Colonic mucosa (tissue), 4 donors: ENCODE results near the gene ACO2. TPM values are rescaled to one million over a fixed set of nuclear protein-coding genes. Genes with fewer than 3 reads are reported as not detected.

Experiments
- DNase-seq: peaks from one replicate; pipeline ENCODE4 v3.0.0-alpha.2; 2020
- H3K27ac ChIP-seq: fragments of 200-600 bp; one replicate; pipeline ENCODE4 v1.8.0; 2021
- H3K27me3 ChIP-seq: fragments of 200-600 bp; one replicate; pipeline ENCODE4 v1.8.0; 2021
- H3K36me3 ChIP-seq: fragments of 200-600 bp; one replicate; pipeline ENCODE4 v1.8.0; 2021
- H3K4me1 ChIP-seq: fragments of 200-600 bp; one replicate; pipeline ENCODE4 v1.8.0; 2021; ENCODE audit warnings: mild to moderate bottlenecking
- H3K4me3 ChIP-seq: fragments of 200-600 bp; one replicate; pipeline ENCODE4 v1.8.0; 2021
- H3K9ac ChIP-seq, 2 donors: one replicate each; pipeline ENCODE4 v1.7.0; 2013; ENCODE audit warnings: control low read depth in 2 of 2, low read depth in 2 of 2, low read length in 2 of 2
- H3K9me3 ChIP-seq: fragments of 200-600 bp; one replicate; pipeline ENCODE4 v1.8.0; 2021
- intact Hi-C: fragments of 100-400 bp; cut with DNase I; formaldehyde crosslinking; loops from one replicate; pipeline ENCODE4 v1.14.1; 2022
- total RNA-seq, 2 donors: library from RNA; stranded (reverse); fragmentation: NEBNext Ultra II Directional in 1 of 2; extraction: Animal tissue kit (Norgen Biotek cat#: 25700) in 1 of 2; gene quantifications; one replicate each; pipeline ENCODE4 v1.2.1, GENCODE V29; 2021
- TF ChIP-seq, protein P1 (sequence below): fragments of 200-600 bp; IDR thresholded peaks from one replicate; pipeline ENCODE4 v1.8.0; 2022; ENCODE audit warnings: antibody characterized with exemption, mild to moderate bottlenecking
- donor health status: healthy.
- donor health status: DM: no; HTN: no; CAD: no.
- donor health status: DM: no; HTN: no; CAD: no.

Gene ACO2
- total RNA-seq, 2 donors from 2014 or later = 254 to 268 TPM

DNA sequence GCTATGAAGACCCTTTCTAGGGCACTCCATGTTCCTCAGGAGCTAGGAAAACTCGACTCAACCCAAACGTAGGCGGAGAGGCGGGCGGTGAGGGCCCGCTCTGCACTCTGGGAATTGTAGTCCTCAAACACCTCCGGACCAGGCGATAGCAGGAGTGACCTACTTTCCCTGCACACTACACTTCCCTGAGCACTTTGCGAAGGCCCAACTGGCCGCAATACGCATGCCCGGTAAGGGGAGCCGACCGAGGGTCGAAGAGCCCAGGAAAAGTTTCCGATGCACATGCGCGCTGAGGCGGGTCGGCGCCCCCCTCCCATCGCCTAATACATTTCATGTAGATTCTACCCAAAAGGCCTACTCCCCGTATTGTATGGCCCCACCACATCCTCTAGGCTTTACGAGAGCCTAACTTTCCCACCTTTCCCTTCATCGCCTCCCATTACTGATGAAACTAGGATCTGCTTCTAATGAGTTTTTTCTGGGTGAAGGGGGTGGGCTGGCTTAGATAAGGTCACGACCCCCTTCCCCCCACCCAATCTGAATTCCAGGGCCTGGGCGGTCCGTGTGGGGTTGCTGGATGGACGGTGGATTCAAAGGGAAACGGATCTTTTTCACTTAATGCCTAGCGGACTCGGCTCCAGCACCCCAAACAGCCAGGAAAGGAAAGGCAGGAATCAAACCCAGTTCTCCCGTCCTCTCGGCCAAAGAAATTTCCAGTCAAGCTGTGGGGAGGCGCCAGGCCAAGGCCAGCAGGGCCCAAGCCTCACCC, 24.4 kb upstream of the ACO2 start:
- Histone ChIP-seq H3K9ac (peak overlapping the region; percentile 100), H3K4me1 (peaks cover 11% of the 10 kb centered on the region), H3K9me3 (no peaks in the 10 kb centered on the region), H3K4me3 (peak overlapping the region; percentile 89), H3K27me3 (no peaks in the 10 kb centered on the region), H3K27ac (peak overlapping the region; percentile 99), H3K36me3 (no peaks in the 10 kb centered on the region)
- peak; percentile 95 for DNase-seq
- TF ChIP-seq, protein P1, sequence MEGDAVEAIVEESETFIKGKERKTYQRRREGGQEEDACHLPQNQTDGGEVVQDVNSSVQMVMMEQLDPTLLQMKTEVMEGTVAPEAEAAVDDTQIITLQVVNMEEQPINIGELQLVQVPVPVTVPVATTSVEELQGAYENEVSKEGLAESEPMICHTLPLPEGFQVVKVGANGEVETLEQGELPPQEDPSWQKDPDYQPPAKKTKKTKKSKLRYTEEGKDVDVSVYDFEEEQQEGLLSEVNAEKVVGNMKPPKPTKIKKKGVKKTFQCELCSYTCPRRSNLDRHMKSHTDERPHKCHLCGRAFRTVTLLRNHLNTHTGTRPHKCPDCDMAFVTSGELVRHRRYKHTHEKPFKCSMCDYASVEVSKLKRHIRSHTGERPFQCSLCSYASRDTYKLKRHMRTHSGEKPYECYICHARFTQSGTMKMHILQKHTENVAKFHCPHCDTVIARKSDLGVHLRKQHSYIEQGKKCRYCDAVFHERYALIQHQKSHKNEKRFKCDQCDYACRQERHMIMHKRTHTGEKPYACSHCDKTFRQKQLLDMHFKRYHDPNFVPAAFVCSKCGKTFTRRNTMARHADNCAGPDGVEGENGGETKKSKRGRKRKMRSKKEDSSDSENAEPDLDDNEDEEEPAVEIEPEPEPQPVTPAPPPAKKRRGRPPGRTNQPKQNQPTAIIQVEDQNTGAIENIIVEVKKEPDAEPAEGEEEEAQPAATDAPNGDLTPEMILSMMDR = no peak
- intact Hi-C loops = loop anchor here (5.0 kb wide), 1 partner anchor 157 kb away; the partner anchor contains the start of gene RANGAP1

DNA sequence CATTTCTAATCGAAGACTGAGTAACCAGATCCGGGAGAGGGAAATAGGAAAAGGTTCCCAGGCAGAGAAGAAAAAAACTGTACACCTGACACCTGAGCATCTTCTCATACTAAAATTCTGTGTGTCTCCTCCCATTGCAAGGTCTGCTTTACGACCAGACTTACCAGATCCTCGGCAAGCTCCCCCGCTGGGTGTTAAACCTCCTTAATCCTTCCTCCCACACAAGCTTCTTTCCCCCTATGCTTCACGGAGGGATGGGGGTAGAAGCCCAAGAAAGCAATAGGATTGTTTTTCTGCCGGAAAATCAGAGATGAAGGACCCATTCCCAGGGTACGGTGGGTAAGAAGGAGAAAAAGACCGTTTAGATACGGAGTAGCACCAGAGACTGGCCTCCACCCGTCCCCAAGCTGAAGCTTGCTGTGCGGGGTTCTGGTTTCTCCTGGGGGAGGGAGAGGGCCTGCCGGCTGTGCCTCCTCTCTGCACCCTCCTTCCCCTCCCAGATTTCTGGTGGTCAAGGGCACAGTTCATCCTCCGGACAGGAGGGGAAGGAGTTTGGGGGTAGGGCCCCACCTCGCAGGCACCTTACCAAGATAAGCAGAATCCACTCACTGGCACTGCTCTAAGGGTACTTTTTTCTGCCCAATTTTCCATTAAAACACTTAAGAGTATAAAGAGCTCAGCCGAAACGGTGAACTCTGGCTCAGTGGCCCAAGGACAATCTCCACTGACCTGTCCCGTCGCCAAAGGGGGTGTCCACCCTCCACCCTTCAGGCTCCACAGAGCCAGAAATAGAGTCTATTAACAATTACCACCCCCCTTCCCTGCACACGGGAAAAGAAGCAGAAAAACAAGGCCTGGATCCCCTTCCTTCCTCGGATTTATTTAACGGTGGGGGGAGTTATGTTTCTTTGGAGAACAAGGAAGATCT, 23.5 kb upstream of the ACO2 start:
- intact Hi-C loops = loop anchor here (5.0 kb wide), 1 partner anchor 158 kb away; the partner anchor contains the start of gene RANGAP1

DNA sequence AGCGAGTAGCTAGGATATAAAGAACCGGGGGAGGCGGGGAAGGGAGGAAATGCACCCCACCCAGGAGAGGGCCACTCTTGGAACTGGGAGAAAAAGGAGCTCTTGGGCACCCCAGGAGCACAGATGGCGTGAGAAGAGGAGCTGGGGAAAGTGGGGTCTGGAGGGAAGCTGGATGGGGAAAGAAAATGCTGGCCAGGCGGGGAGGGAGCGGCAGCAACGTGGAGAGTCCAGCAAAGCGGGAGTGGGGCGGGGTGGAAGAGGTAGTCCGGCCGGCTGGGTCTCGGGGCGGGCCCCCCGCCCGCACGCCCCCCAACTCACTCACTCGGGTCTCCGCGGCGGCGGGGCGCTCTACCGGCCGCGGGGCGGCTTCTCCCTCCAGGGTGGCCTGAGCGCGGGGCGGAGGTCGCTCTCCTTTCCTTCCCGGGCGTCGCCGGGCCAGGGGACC, 22.8 kb upstream of the ACO2 start:
- peak; percentile 57 for DNase-seq
- intact Hi-C loops = loop anchor here (5.0 kb wide), 1 partner anchor 159 kb away; the partner anchor contains the start of gene RANGAP1

More for the DNA sequence above, 23.5 kb upstream of the ACO2 start:
- Histone ChIP-seq H3K4me3 (peak overlapping the region; percentile 89), H3K4me1 (peaks cover 11% of the 10 kb centered on the region), H3K9ac (peak overlapping the region; percentile 100), H3K27me3 (no peaks in the 10 kb centered on the region), H3K27ac (peak overlapping the region; percentile 99), H3K36me3 (no peaks in the 10 kb centered on the region), H3K9me3 (no peaks in the 10 kb centered on the region)
- DNase-seq = peak; percentile 45
- TF ChIP-seq, protein P1 = no peak

DNA sequence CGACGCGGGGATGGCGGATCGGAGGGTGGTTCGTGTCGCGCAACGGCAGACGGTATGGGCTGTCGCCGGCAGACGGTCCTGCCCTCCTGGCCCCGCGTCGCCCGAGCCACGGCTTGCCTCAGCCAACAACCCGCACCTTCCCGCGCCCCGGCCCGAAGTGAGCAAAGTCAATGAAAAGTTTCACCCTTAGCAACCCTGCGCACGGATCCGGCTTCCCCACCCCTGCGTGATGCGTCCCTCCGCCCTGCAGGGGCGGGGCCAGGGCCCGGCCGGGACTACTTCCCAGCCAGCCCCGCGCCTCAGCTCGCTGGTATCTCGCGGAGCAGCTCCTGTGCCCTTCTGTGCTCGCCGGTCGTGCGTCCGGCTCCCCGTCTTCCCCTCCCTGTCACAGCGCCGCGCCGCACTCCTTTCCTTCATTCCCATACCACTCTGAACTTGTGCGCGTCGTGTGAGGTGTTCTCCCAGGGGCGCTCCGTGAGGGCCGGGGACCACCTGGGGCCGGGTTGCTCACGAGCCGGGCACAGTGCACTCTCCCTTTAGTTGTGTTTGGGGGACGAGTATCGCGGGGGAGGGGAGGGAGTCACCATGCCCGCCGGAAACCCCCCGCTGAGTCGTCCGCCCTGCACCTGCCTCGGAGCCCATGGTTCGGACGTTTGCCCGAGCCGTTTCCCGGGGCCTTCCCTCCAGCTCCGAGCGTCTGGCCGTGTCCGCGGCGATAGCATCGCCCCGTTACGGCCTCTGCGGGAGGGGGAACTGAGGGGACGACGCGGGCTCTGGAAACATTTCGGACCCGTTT, 22.1 kb upstream of the ACO2 start, which contains the start of gene TOB2:
Gene TOB2 (minus strand): TSS at position 163 of the 796 bp plus-strand sequence. CDS start 9,456 bp downstream, outside the sequence.
- Histone ChIP-seq H3K27me3 (no peaks in the 10 kb centered on the region), H3K9ac (peak within 1 kb of the TSS; percentile 100), H3K4me1 (peaks cover 11% of the 10 kb centered on the region), H3K27ac (peak within 1 kb of the TSS; percentile 99), H3K9me3 (no peaks in the 10 kb centered on the region), H3K4me3 (peak within 1 kb of the TSS; percentile 89), H3K36me3 (no peaks in the 10 kb centered on the region)
- intact Hi-C loops = loop anchor here (5.0 kb wide), 1 partner anchor 160 kb away; the partner anchor contains the start of gene RANGAP1
- TF ChIP-seq, protein P1 = no peak
- peak; percentile 96 for DNase-seq

More for the DNA sequence above, 22.8 kb upstream of the ACO2 start:
- peaks cover 11% of the 10 kb centered on the region for H3K4me1 ChIP-seq
- no peaks in the 10 kb centered on the region for H3K36me3 ChIP-seq
- no peaks in the 10 kb centered on the region for H3K9me3 ChIP-seq
- H3K9ac ChIP-seq = peak overlapping the region; percentile 100
- H3K27ac ChIP-seq = peak overlapping the region; percentile 99
- TF ChIP-seq, protein P1 = no peak
- peak overlapping the region; percentile 89 for H3K4me3 ChIP-seq
- H3K27me3 ChIP-seq = no peaks in the 10 kb centered on the region
